HUES6 (cell line): ENCODE measurements around the gene DRD4.
"Not testable (repeated sequence)": the region's sequence is repeated elsewhere in the genome, so short reads cannot be mapped to it uniquely, and the experiment has no call there.

Source experiments
- H3K27ac ChIP-seq: 2 replicates; pipeline ENCODE4 v1.7.0; 2013; ENCODE audit warnings: low read depth, mild to moderate bottlenecking, low read length, inconsistent platforms
- H3K27me3 ChIP-seq: 2 replicates; pipeline ENCODE4 v1.6.1; 2013; ENCODE audit warnings: low read length; ENCODE audit not compliant: control insufficient read depth, insufficient read depth
- H3K36me3 ChIP-seq: 2 replicates; pipeline ENCODE4 v1.6.1; 2013; ENCODE audit warnings: low read length; ENCODE audit not compliant: control insufficient read depth, insufficient read depth
- H3K4me1 ChIP-seq: 2 replicates; pipeline ENCODE4 v1.6.1; 2013; ENCODE audit warnings: low read length; ENCODE audit not compliant: control insufficient read depth, insufficient read depth
- H3K4me3 ChIP-seq: 2 replicates; pipeline ENCODE4 v1.5.1; 2013; ENCODE audit warnings: low read depth, low read length
- H3K9ac ChIP-seq: one replicate; pipeline ENCODE4 v1.6.1; 2013; ENCODE audit warnings: mild to moderate bottlenecking, low read length
- H3K9me3 ChIP-seq: 2 replicates; pipeline ENCODE4 v1.6.1; 2013; ENCODE audit warnings: low read depth, low read length; ENCODE audit not compliant: control insufficient read depth, insufficient read depth

DRD4 gene

DNA sequence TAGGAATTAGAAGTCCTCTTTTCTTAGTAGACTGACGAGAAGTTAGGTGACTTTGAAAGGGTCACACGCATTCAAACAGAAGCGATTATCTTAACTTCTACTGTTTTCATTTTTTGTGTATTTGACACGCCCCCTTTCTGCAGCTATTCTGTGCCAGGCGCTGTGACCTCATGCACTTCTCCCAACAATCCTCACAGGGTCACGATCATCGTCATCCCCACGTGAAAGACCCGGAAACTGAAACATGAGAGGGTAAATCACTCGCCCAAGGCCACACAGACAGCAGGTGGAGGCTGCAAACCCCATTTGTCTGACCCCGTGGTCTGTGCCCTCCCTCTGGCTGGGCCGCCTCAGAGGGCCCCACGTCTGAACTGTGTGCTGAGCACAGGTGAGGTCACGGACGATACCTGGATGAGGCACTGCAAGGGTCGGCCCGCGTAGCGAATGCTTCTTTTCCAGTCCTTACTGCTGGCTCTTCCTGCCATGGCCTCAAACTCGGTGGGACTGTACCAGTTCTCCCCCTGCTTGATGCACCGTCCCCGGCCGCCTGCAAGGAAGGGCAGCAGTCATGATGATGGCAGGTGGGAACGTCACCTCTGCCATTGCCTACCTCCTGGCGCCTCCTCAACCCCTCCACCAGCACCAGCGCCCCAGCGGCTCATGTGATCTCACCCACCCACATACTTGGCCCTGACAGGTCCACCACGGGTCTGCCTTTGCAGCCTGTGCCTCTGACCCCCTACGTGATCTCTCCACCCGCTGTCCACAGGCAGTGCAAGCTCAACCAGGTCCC is 49.6 kb downstream of the DRD4 start:
- no peak overlapping the region for H3K9ac ChIP-seq
- no peak overlapping the region for H3K27ac ChIP-seq
- H3K9me3 ChIP-seq: no peaks in the 10 kb centered on the region
- no peaks in the 10 kb centered on the region for H3K27me3 ChIP-seq
- H3K36me3 ChIP-seq: peaks cover 60% of the 10 kb centered on the region
- peaks cover 5% of the 10 kb centered on the region; the same call in 1 of the 2 replicates for H3K4me1 ChIP-seq
- H3K4me3 ChIP-seq: no peak overlapping the region

DNA sequence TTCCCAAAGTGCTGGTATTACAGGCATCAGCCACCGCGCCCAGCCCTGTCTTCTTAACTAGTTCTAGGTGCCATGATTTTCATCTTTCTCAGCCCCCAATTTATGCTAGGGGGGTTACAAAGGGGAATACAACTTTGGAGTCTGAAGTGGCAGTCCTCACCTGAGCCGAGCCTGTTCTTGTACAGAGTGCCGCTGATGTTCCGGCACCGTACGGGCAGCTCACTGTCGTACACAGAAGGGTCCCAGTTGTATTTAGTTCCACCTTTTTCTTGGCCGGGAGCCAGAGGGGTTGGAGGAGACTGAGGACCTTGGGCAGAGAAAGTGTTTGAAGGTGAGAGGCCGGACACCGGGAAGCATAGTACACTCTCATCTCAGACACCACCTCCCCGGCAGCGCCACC is 50.7 kb downstream of the DRD4 start:
- Histone ChIP-seq H3K9me3 (no peaks in the 10 kb centered on the region), H3K4me1 (peaks cover 5% of the 10 kb centered on the region; the same call in 1 of the 2 replicates), H3K27ac (no peak overlapping the region), H3K36me3 (peaks cover 49% of the 10 kb centered on the region), H3K9ac (no peak overlapping the region), H3K27me3 (no peaks in the 10 kb centered on the region), H3K4me3 (no peak overlapping the region)

DNA sequence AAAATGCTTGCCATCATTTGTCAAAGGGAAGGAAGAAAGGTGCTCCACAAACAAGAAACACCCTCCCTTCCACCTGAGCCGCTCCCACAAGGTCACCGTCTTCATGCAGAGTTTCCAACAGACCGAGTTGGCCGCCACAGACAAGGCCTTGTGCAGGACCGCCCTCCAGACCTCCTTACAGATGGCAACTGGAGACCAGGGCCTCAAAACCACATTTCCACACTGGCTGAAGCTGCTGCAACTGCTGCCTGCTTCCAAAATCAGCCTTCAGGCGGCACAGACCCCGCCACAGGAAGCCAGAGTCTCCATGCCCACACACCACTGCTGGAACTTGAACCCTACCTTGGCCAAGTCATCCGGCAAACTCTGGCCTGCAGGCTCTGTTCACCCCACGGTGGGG is 51.6 kb downstream of the DRD4 start:
- H3K9me3 ChIP-seq: no peaks in the 10 kb centered on the region
- H3K9ac ChIP-seq: no peak overlapping the region
- H3K36me3 ChIP-seq: peaks cover 46% of the 10 kb centered on the region
- H3K4me3 ChIP-seq: no peak overlapping the region
- H3K27me3 ChIP-seq: no peaks in the 10 kb centered on the region
- no peak overlapping the region for H3K27ac ChIP-seq
- peaks cover 11% of the 10 kb centered on the region for H3K4me1 ChIP-seq

DNA sequence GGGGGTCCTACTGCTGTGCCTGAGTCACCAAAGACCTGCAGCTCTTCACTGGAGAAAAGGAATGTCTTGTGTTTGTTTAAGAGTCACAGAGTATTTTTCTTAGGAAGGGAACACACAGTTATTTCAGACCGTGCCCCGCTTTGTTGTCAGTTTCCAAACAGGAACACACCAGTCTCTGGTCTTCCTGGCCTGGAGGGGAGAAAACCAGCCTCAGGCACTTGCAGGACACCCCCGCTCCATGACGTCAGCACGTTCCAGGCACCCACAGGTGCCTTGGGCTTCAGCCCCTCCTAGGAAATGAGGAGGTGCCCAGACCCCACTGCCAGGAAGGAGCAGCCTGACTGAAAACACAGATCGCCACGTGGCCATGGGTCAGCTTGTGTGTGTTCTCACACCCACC is 52.6 kb downstream of the DRD4 start:
- no peaks in the 10 kb centered on the region for H3K27me3 ChIP-seq
- H3K9me3 ChIP-seq: no peaks in the 10 kb centered on the region
- peaks cover 13% of the 10 kb centered on the region for H3K4me1 ChIP-seq
- H3K36me3 ChIP-seq: peaks cover 41% of the 10 kb centered on the region
- no peak overlapping the region for H3K27ac ChIP-seq
- H3K9ac ChIP-seq: no peak overlapping the region
- H3K4me3 ChIP-seq: no peak overlapping the region

DNA sequence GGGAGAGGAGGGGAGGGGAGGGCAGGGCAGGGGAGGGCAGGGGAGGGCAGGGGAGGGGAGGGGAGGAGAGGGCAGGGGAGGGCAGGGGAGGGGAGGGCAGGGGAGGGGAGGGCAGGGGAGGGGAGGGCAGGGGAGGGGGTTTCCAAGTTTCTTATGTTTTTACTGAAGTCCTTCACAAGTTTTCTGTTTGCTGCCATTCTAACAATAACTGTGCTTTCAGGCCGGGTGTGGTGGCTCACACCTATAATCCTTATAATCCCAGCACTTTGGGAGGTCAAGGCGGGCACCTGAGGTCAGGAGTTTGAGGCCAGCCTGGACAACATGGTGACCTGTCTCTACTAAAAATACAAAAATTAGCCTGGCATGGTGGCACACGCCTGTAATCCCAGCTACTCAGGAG is 53.2 kb downstream of the DRD4 start:
- not testable (repeated sequence) for H3K4me3 ChIP-seq, H3K9me3 ChIP-seq, H3K27ac ChIP-seq, H3K9ac ChIP-seq, H3K27me3 ChIP-seq
- peaks cover 38% of the 10 kb centered on the region for H3K36me3 ChIP-seq
- peaks cover 13% of the 10 kb centered on the region for H3K4me1 ChIP-seq
